Measurements from ENCODE around the gene KRABD2. TPM values are rescaled to one million over a fixed set of nuclear protein-coding genes. Genes with fewer than 3 reads are reported as not detected.

KRABD2 gene

GRCh38 chr17:8327303-8327649 lies 49.2 kb downstream of the KRABD2 start:
- Histone ChIP-seq H3K79me2 (ENCODE audit: control insufficient read depth, insufficient read depth, low read length) (no peaks in the 10 kb centered on the region), H3K36me3 (ENCODE audit: control insufficient read depth in 2 of 2, insufficient read depth in 2 of 2, low read length in 1 of 2) (no peaks in the 10 kb centered on the region), H3K27me3 (replicated peaks in 1 of 2; ENCODE audit: control insufficient read depth in 2 of 2, insufficient read depth in 2 of 2, low read length in 1 of 2) (peaks cover 2 to 10% of the 10 kb centered on the region in 2 experiments; a peak in 3 of 4 replicates), H3K4me3 (no peak overlapping the region), H4K20me1 (ENCODE audit: control insufficient read depth, insufficient read depth) (no peaks in the 10 kb centered on the region), H3K27ac (ENCODE audit: control insufficient read depth, insufficient read depth) (no peak overlapping the region), H3K4me2 (ENCODE audit: control insufficient read depth, insufficient read depth) (peak overlapping the region; percentile 71), H2AFZ (ENCODE audit: control insufficient read depth, low read depth, low read length) (peak overlapping the region; percentile 51), H3K9ac (ENCODE audit: control insufficient read depth, insufficient read depth, low read length) (no peak overlapping the region), H3K4me1 (ENCODE audit: control insufficient read depth, insufficient read depth, low read length) (0 out of 2 replicates have a peak, but pooled peaks cover 2% of the 10 kb centered on the region), H3K9me3 (replicated peaks; ENCODE audit: control insufficient read depth, insufficient read depth, low read length) (no peaks in the 10 kb centered on the region)
- in situ Hi-C loops (cut with MboI) = no loop called here
- intact Hi-C loops (cut with micrococcal nuclease; ENCODE audit: unreplicated experiment) = no loop called here
- SMC1A ChIA-PET (ENCODE audit: uncharacterized antibody, unreplicated experiment) = no interaction called here
- no peak for DNase-seq (ENCODE audit: low read depth, low spot score)
- no TSS peak for BruUV-seq (replicated peaks)
- POLR2A ChIA-PET = no interaction called here
- no peak for ATAC-seq
- CTCF ChIA-PET = interaction anchor here (0.7 to 1.5 kb wide), 2 partner anchors 11 to 104 kb away, joined by 3 to 4 read pairs; no protein-coding TSS in a partner anchor
- TF ChIP-seq NRF1 (conservative IDR thresholded peaks at IDR 0.05; ENCODE audit: low read depth, low read length) = no peak
- TF ChIP-seq MXI1 (IDR thresholded peaks at IDR 0.05; ENCODE audit: low read depth, low read length) = no peak
- TF ChIP-seq MTA2 (IDR thresholded peaks at IDR 0.05; ENCODE audit: low read depth) = no peak
- TF ChIP-seq MTA3 (IDR thresholded peaks at IDR 0.05; ENCODE audit: borderline replicate concordance, low read length) = no peak
- TF ChIP-seq E2F8 (IDR thresholded peaks at IDR 0.05; ENCODE audit: low read depth, partially characterized antibody) = no peak
- TF ChIP-seq ATF7 (IDR thresholded peaks at IDR 0.05; ENCODE audit: low read depth) = no peak
- no peak for TF ChIP-seq ATF3 (IDR thresholded peaks at IDR 0.05; ENCODE audit: borderline replicate concordance, extremely low read depth, low read depth, low read length)
- TF ChIP-seq SREBF1 (IDR thresholded peaks at IDR 0.05; ENCODE audit: low read length) = no peak
- no peak for TF ChIP-seq EED (IDR thresholded peaks at IDR 0.05; ENCODE audit: low read depth)
- no peak for TF ChIP-seq IRF4 (IDR thresholded peaks at IDR 0.05; ENCODE audit: low read depth, low read length)
- TF ChIP-seq E2F4 (IDR thresholded peaks at IDR 0.05; ENCODE audit: low read depth, low read length) = no peak
- 49% methylated on average over 20 of the region's 25 CpGs for WGBS (ENCODE audit: insufficient coverage, insufficient replicate concordance, low lambda C conversion rate, missing lambda C conversion rate)
- RAD21 ChIA-PET (ENCODE audit: unreplicated experiment) = interaction anchor here (0.6 kb wide), 1 partner anchor 155 kb away, joined by 4 read pairs; no protein-coding TSS in a partner anchor
- FAIRE-seq = no peak

Small RNAs within 50 kb of the gene (small RNA-seq; reads per million reads assigned to genes)
- not detected for gene RF00265

Other genes with a start within 250 kb of the KRABD2 start
Only the 7 nearest of the 14 such genes appear.
- gene RANGRF, start 88.0 kb downstream of the KRABD2 start, total RNA-seq (2014; rRNA removed) = 48.8 and 52.3 TPM in 2 replicates
- gene RANGRF, start 88.0 kb downstream of the KRABD2 start, total RNA-seq (2014; rRNA removed; fragmentation: Illumina TruSeq; extraction: Trizol) = 26.9 and 30.1 TPM in 2 replicates
- 41.9 and 48.9 TPM in 2 replicates for gene RANGRF, start 88.0 kb downstream of the KRABD2 start, total RNA-seq (2021)
- gene RANGRF, start 88.0 kb downstream of the KRABD2 start, polyA plus RNA-seq (2011; rRNA removed) = 37.0 and 63.3 TPM in 2 replicates
- 31.3 and 47.5 TPM in 2 replicates for gene RANGRF, start 88.0 kb downstream of the KRABD2 start, polyA plus RNA-seq (2014; fragmentation: Illumina TruSeq; extraction: Trizol)
- gene RANGRF, start 88.0 kb downstream of the KRABD2 start, polyA plus RNA-seq (2014; fragmentation: Nextera tagmentation; extraction: Ambion mirVana) = 100 to 1,000 TPM; 123 to 181 TPM
- 59.5 and 67.1 TPM in 2 replicates for gene RANGRF, start 88.0 kb downstream of the KRABD2 start, polyA plus RNA-seq (2014; rRNA removed)
- gene RANGRF, start 88.0 kb downstream of the KRABD2 start, polyA plus RNA-seq (2016; fragmentation: Nextera tagmentation; extraction: Ambion mirVana) = 10 to 100 TPM; 87.2 to 91.4 TPM
- gene SLC25A35, start 81.3 kb downstream of the KRABD2 start, total RNA-seq (2014; rRNA removed) = 1.6 and 1.7 TPM in 2 replicates
- gene SLC25A35, start 81.3 kb downstream of the KRABD2 start, total RNA-seq (2014; rRNA removed; fragmentation: Illumina TruSeq; extraction: Trizol) = 1.1 and 1.5 TPM in 2 replicates
- gene SLC25A35, start 81.3 kb downstream of the KRABD2 start, total RNA-seq (2021) = 3.4 and 4.7 TPM in 2 replicates
- 0.91 and 2.0 TPM in 2 replicates for gene SLC25A35, start 81.3 kb downstream of the KRABD2 start, polyA plus RNA-seq (2011; rRNA removed)
- gene SLC25A35, start 81.3 kb downstream of the KRABD2 start, polyA plus RNA-seq (2014; fragmentation: Illumina TruSeq; extraction: Trizol) = 2.6 and 3.2 TPM in 2 replicates
- 1 to 10 TPM; 1.2 to 2.3 TPM for gene SLC25A35, start 81.3 kb downstream of the KRABD2 start, polyA plus RNA-seq (2014; fragmentation: Nextera tagmentation; extraction: Ambion mirVana)
- 4.2 and 4.6 TPM in 2 replicates for gene SLC25A35, start 81.3 kb downstream of the KRABD2 start, polyA plus RNA-seq (2014; rRNA removed)
- 1 to 10 TPM; 1.8 to 2.2 TPM for gene SLC25A35, start 81.3 kb downstream of the KRABD2 start, polyA plus RNA-seq (2016; fragmentation: Nextera tagmentation; extraction: Ambion mirVana)
- gene ARHGEF15, start 66.5 kb downstream of the KRABD2 start, total RNA-seq (2014; rRNA removed) = not detected in 2 replicates
- gene ARHGEF15, start 66.5 kb downstream of the KRABD2 start, total RNA-seq (2014; rRNA removed; fragmentation: Illumina TruSeq; extraction: Trizol) = not detected in 2 replicates
- not detected in 2 replicates for gene ARHGEF15, start 66.5 kb downstream of the KRABD2 start, total RNA-seq (2021)
- not detected in 2 replicates for gene ARHGEF15, start 66.5 kb downstream of the KRABD2 start, polyA plus RNA-seq (2011; rRNA removed)
- not detected in 2 replicates for gene ARHGEF15, start 66.5 kb downstream of the KRABD2 start, polyA plus RNA-seq (2014; fragmentation: Illumina TruSeq; extraction: Trizol)
- not detected for gene ARHGEF15, start 66.5 kb downstream of the KRABD2 start, polyA plus RNA-seq (2014; fragmentation: Nextera tagmentation; extraction: Ambion mirVana)
- gene ARHGEF15, start 66.5 kb downstream of the KRABD2 start, polyA plus RNA-seq (2014; rRNA removed) = not detected in 2 replicates
- gene ARHGEF15, start 66.5 kb downstream of the KRABD2 start, polyA plus RNA-seq (2016; fragmentation: Nextera tagmentation; extraction: Ambion mirVana) = not detected
- not detected in 2 replicates for gene ODF4, start 36.9 kb downstream of the KRABD2 start, total RNA-seq (2014; rRNA removed)
- gene ODF4, start 36.9 kb downstream of the KRABD2 start, total RNA-seq (2014; rRNA removed; fragmentation: Illumina TruSeq; extraction: Trizol) = not detected in 2 replicates
- gene ODF4, start 36.9 kb downstream of the KRABD2 start, total RNA-seq (2021) = not detected in 2 replicates
- not detected in 2 replicates for gene ODF4, start 36.9 kb downstream of the KRABD2 start, polyA plus RNA-seq (2011; rRNA removed)
- not detected in 2 replicates for gene ODF4, start 36.9 kb downstream of the KRABD2 start, polyA plus RNA-seq (2014; fragmentation: Illumina TruSeq; extraction: Trizol)
- gene ODF4, start 36.9 kb downstream of the KRABD2 start, polyA plus RNA-seq (2014; fragmentation: Nextera tagmentation; extraction: Ambion mirVana) = not detected
- gene ODF4, start 36.9 kb downstream of the KRABD2 start, polyA plus RNA-seq (2014; rRNA removed) = not detected in 2 replicates
- gene ODF4, start 36.9 kb downstream of the KRABD2 start, polyA plus RNA-seq (2016; fragmentation: Nextera tagmentation; extraction: Ambion mirVana) = not detected
- gene RPL26, start 6.5 kb upstream of the KRABD2 start, total RNA-seq (2014; rRNA removed) = 3,483 and 4,154 TPM in 2 replicates
- gene RPL26, start 6.5 kb upstream of the KRABD2 start, total RNA-seq (2014; rRNA removed; fragmentation: Illumina TruSeq; extraction: Trizol) = 6,423 and 6,771 TPM in 2 replicates
- 3,090 and 3,251 TPM in 2 replicates for gene RPL26, start 6.5 kb upstream of the KRABD2 start, total RNA-seq (2021)
- gene RPL26, start 6.5 kb upstream of the KRABD2 start, polyA plus RNA-seq (2011; rRNA removed) = 6,707 and 9,146 TPM in 2 replicates
- 9,244 and 13,720 TPM in 2 replicates for gene RPL26, start 6.5 kb upstream of the KRABD2 start, polyA plus RNA-seq (2014; fragmentation: Illumina TruSeq; extraction: Trizol)
- gene RPL26, start 6.5 kb upstream of the KRABD2 start, polyA plus RNA-seq (2014; fragmentation: Nextera tagmentation; extraction: Ambion mirVana) = 1,000 to 10,000 TPM; 3,591 to 5,060 TPM
- gene RPL26, start 6.5 kb upstream of the KRABD2 start, polyA plus RNA-seq (2014; rRNA removed) = 5,547 and 6,933 TPM in 2 replicates
- gene RPL26, start 6.5 kb upstream of the KRABD2 start, polyA plus RNA-seq (2016; fragmentation: Nextera tagmentation; extraction: Ambion mirVana) = 1,000 to 10,000 TPM; 1,451 to 1,481 TPM
- not detected in 2 replicates for gene RNF222, start 21.1 kb upstream of the KRABD2 start, total RNA-seq (2014; rRNA removed)
- not detected in 2 replicates for gene RNF222, start 21.1 kb upstream of the KRABD2 start, total RNA-seq (2014; rRNA removed; fragmentation: Illumina TruSeq; extraction: Trizol)
- gene RNF222, start 21.1 kb upstream of the KRABD2 start, total RNA-seq (2021) = not detected in 2 replicates
- not detected in 2 replicates for gene RNF222, start 21.1 kb upstream of the KRABD2 start, polyA plus RNA-seq (2011; rRNA removed)
- not detected in 2 replicates for gene RNF222, start 21.1 kb upstream of the KRABD2 start, polyA plus RNA-seq (2014; fragmentation: Illumina TruSeq; extraction: Trizol)
- not detected for gene RNF222, start 21.1 kb upstream of the KRABD2 start, polyA plus RNA-seq (2014; fragmentation: Nextera tagmentation; extraction: Ambion mirVana)
- gene RNF222, start 21.1 kb upstream of the KRABD2 start, polyA plus RNA-seq (2014; rRNA removed) = 0.06 TPM in 1 of 2 replicates, not detected in the other
- gene RNF222, start 21.1 kb upstream of the KRABD2 start, polyA plus RNA-seq (2016; fragmentation: Nextera tagmentation; extraction: Ambion mirVana) = not detected
- gene NDEL1, start 59.2 kb upstream of the KRABD2 start, total RNA-seq (2014; rRNA removed) = 24.8 and 24.9 TPM in 2 replicates
- gene NDEL1, start 59.2 kb upstream of the KRABD2 start, total RNA-seq (2014; rRNA removed; fragmentation: Illumina TruSeq; extraction: Trizol) = 26.4 and 31.9 TPM in 2 replicates
- 32.1 and 36.9 TPM in 2 replicates for gene NDEL1, start 59.2 kb upstream of the KRABD2 start, total RNA-seq (2021)
- 41.5 and 60.1 TPM in 2 replicates for gene NDEL1, start 59.2 kb upstream of the KRABD2 start, polyA plus RNA-seq (2011; rRNA removed)
- gene NDEL1, start 59.2 kb upstream of the KRABD2 start, polyA plus RNA-seq (2014; fragmentation: Illumina TruSeq; extraction: Trizol) = 30.5 and 40.3 TPM in 2 replicates
- gene NDEL1, start 59.2 kb upstream of the KRABD2 start, polyA plus RNA-seq (2014; fragmentation: Nextera tagmentation; extraction: Ambion mirVana) = 1 to 10 TPM in 1 of 2 experiments, under 1 TPM in 1; 0.72 to 1.9 TPM
- gene NDEL1, start 59.2 kb upstream of the KRABD2 start, polyA plus RNA-seq (2014; rRNA removed) = 27.0 and 33.0 TPM in 2 replicates
- gene NDEL1, start 59.2 kb upstream of the KRABD2 start, polyA plus RNA-seq (2016; fragmentation: Nextera tagmentation; extraction: Ambion mirVana) = 10 to 100 TPM; 29.1 to 29.4 TPM

Data from GM12878 (cell line).